Measurements from ENCODE around the gene ZNF620. TPM values are rescaled to one million over a fixed set of nuclear protein-coding genes. Genes with fewer than 3 reads are reported as not detected.

The ZNF620 gene
- total RNA-seq, 1 donor from 2014 or later = not detected

- DNase-seq (ENCODE audit: low spot score in 2 of 2) = no peak
- Histone ChIP-seq H3K4me3 (no peak overlapping the region), H3K27ac (no peak overlapping the region), H3K4me1 (no peaks in the 10 kb centered on the region), H3K9me3 (no peaks in the 10 kb centered on the region), H3K36me3 (no peaks in the 10 kb centered on the region), H3K27me3 (no peaks in the 10 kb centered on the region)
- TF ChIP-seq CTCF (IDR thresholded peaks at IDR 0.05) = no peak
- intact Hi-C loops (cut with DNase I) = no loop called here
These were observed 60.9 kb downstream of the ZNF620 start for GRCh38 chr3:40566694-40567093.

Other genes with a start within 250 kb of the ZNF620 start
- gene EIF1B, start 196.3 kb upstream of the ZNF620 start, total RNA-seq = 21.7 TPM
- 1.6 TPM for gene ENTPD3, start 118.9 kb upstream of the ZNF620 start, total RNA-seq
- 162 TPM for gene RPL14, start 48.7 kb upstream of the ZNF620 start, total RNA-seq
- gene ZNF619, start 28.9 kb upstream of the ZNF620 start, total RNA-seq = 1.4 TPM
- 8.2 TPM for gene ZNF621, start 18.9 kb downstream of the ZNF620 start, total RNA-seq